Natural killer cell (primary cell): ENCODE data around the gene ST3GAL5. TPM values are rescaled to one million over a fixed set of nuclear protein-coding genes. Genes with fewer than 3 reads are reported as not detected.

Experiments used
- ATAC-seq, 3 donors: fragments of 150-1000 bp in 2 of 3; fragments of 200-7000 bp in 1 of 3; cut with Tn5 transposase; 1 replicate in 1 of 3; 2 replicates in 2 of 3; pipeline ENCODE4 v1.10.0; 2021; ENCODE audit warnings: mild to moderate bottlenecking in 2 of 3, moderate library complexity in 2 of 3
- DNase-seq, 2 donors: peaks; one replicate each; pipeline versions ENCODE4 v3.0.0 to v3.0.0-alpha.2; 2013 to 2021; ENCODE audit warnings: mixed read lengths in 1 of 2
- H3K27ac ChIP-seq: one replicate; pipeline ENCODE4 v1.5.1; 2013; ENCODE audit warnings: mild to moderate bottlenecking, low read length
- H3K27me3 ChIP-seq: one replicate; pipeline ENCODE4 v1.6.1; 2013; ENCODE audit warnings: low read length; ENCODE audit not compliant: control insufficient read depth, insufficient read depth
- H3K36me3 ChIP-seq: one replicate; pipeline ENCODE4 v1.6.1; 2013; ENCODE audit warnings: low read length; ENCODE audit not compliant: control insufficient read depth, insufficient read depth
- H3K4me1 ChIP-seq: one replicate; pipeline ENCODE4 v1.6.1; 2013; ENCODE audit warnings: low read length; ENCODE audit not compliant: control insufficient read depth, insufficient read depth
- H3K4me3 ChIP-seq: one replicate; pipeline ENCODE4 v1.5.1; 2013; ENCODE audit warnings: low read length
- H3K9me3 ChIP-seq: one replicate; pipeline ENCODE4 v1.6.1; 2013; ENCODE audit warnings: low read length; ENCODE audit not compliant: control insufficient read depth, insufficient read depth
- H3K27ac Mint-ChIP-seq, 2 donors: one replicate each; pipeline ENCODE4 v1.8.0; 2022; ENCODE audit warnings: mild to moderate bottlenecking in 2 of 2, mixed read lengths in 2 of 2, moderate library complexity in 1 of 2
- H3K27me3 Mint-ChIP-seq, 2 donors: one replicate each; pipeline ENCODE4 v1.8.0; 2022; ENCODE audit warnings: low read depth in 2 of 2, mixed read lengths in 2 of 2
- H3K36me3 Mint-ChIP-seq: one replicate; pipeline ENCODE4 v1.8.0; 2022; ENCODE audit warnings: mixed read lengths
- H3K4me1 Mint-ChIP-seq, 2 donors: one replicate each; pipeline ENCODE4 v1.8.0; 2022; ENCODE audit warnings: mixed read lengths in 2 of 2
- H3K4me3 Mint-ChIP-seq: one replicate; pipeline ENCODE4 v1.8.0; 2022; ENCODE audit warnings: mild to moderate bottlenecking, moderate library complexity, mixed read lengths
- H3K9me3 Mint-ChIP-seq, 2 donors: one replicate each; pipeline ENCODE4 v1.8.0; 2022; ENCODE audit warnings: mixed read lengths in 2 of 2
- CTCF ChIP-seq: fragments of 200-600 bp; IDR thresholded peaks from one replicate; pipeline ENCODE4 v1.8.0; 2022; ENCODE audit warnings: antibody characterized with exemption
- WGBS: methylation state at CpG from one replicate; pipeline ENCODE4 v1.1.7; 2013; ENCODE audit warnings: missing lambda C conversion rate; ENCODE audit not compliant: insufficient coverage; 5-methylcytosine and 5-hydroxymethylcytosine counted together
- intact Hi-C: fragments of 100-400 bp; cut with micrococcal nuclease; formaldehyde crosslinking; loops from one replicate; pipeline ENCODE4 v1.14.2; 2022
- total RNA-seq, 4 donors: library from RNA; stranded (reverse); fragments of 120-200 nt in 1 of 4; gene quantifications; one replicate each; pipeline versions ENCODE4 v1.2.3 to v1.2.4, GENCODE V29; 2013 to 2022

Gene ST3GAL5
- total RNA-seq, 3 donors from 2014 or later (not counting 1 experiment from before 2014, with no cell fraction given) = 54.6 to 72.4 (median 66.1) TPM

GRCh38 chr2:85893428-85894258, 4.9 kb upstream of the ST3GAL5 start:
- Histone ChIP-seq H3K27me3 (no peaks in the 10 kb centered on the region), H3K4me1 (peaks cover 24% of the 10 kb centered on the region), H3K9me3 (no peaks in the 10 kb centered on the region), H3K27ac (no peak overlapping the region), H3K36me3 (no peaks in the 10 kb centered on the region), H3K4me3 (no peak overlapping the region)
- H3K9me3 Mint-ChIP-seq = no peaks in the 10 kb centered on the region
- H3K27ac Mint-ChIP-seq = no peak overlapping the region
- intact Hi-C loops = no loop called here
- no peak for TF ChIP-seq CTCF
- H3K4me3 Mint-ChIP-seq = no peak overlapping the region
- 89% methylated on average over 9 of the region's 9 CpGs for WGBS
- no peak for ATAC-seq
- peaks cover 38 to 45% of the 10 kb centered on the region in 2 donors for H3K4me1 Mint-ChIP-seq
- no peaks in the 10 kb centered on the region for H3K36me3 Mint-ChIP-seq
- DNase-seq = no peak
- H3K27me3 Mint-ChIP-seq = no peaks in the 10 kb centered on the region

GRCh38 chr2:85892216-85892944, 3.6 kb upstream of the ST3GAL5 start:
- Histone ChIP-seq H3K27ac (no peak overlapping the region), H3K27me3 (no peaks in the 10 kb centered on the region), H3K36me3 (no peaks in the 10 kb centered on the region), H3K4me3 (no peak overlapping the region), H3K9me3 (no peaks in the 10 kb centered on the region), H3K4me1 (peaks cover 33% of the 10 kb centered on the region)
- ATAC-seq = no peak
- WGBS = 100% methylated on average over 2 of the region's 5 CpGs
- Mint-ChIP-seq H3K4me3 (no peak overlapping the region), H3K27me3 (no peaks in the 10 kb centered on the region), H3K4me1 (peaks cover 41 to 44% of the 10 kb centered on the region in 2 donors), H3K9me3 (no peaks in the 10 kb centered on the region), H3K36me3 (no peaks in the 10 kb centered on the region), H3K27ac (peak overlapping the region in 1 of 2 donors; percentile 21)
- DNase-seq = no peak
- intact Hi-C loops = no loop called here
- TF ChIP-seq CTCF = no peak

GRCh38 chr2:85890522-85891176, 1.9 kb upstream of the ST3GAL5 start:
- no peak for TF ChIP-seq CTCF
- no peaks in the 10 kb centered on the region for H3K36me3 ChIP-seq
- intact Hi-C loops = no loop called here
- DNase-seq (peak in 1 of 2 donors; percentile 18), ATAC-seq (no peak)
- no peaks in the 10 kb centered on the region for H3K9me3 ChIP-seq
- WGBS = 93% methylated on average over 3 of the region's 5 CpGs
- H3K4me1 ChIP-seq = peaks cover 50% of the 10 kb centered on the region
- H3K27ac ChIP-seq = peak overlapping the region; percentile 83
- no peaks in the 10 kb centered on the region for H3K9me3 Mint-ChIP-seq
- no peaks in the 10 kb centered on the region for H3K27me3 Mint-ChIP-seq
- peak overlapping the region; percentile 83 for H3K4me3 Mint-ChIP-seq
- H3K36me3 Mint-ChIP-seq = no peaks in the 10 kb centered on the region
- peaks cover 57 to 61% of the 10 kb centered on the region in 2 donors for H3K4me1 Mint-ChIP-seq
- H3K4me3 ChIP-seq = no peak overlapping the region
- H3K27me3 ChIP-seq = no peaks in the 10 kb centered on the region
- peak overlapping the region; percentile 96 to 97 for H3K27ac Mint-ChIP-seq
